Nephron (organoid): ENCODE data around the gene GAMT.

Source experiments
- H3K27ac Mint-ChIP-seq, 3 experiments: 2 replicates each; pipeline ENCODE4 v1.8.0; 2020; ENCODE audit warnings: mixed read lengths in 3 of 3, mild to moderate bottlenecking in 2 of 3, moderate library complexity in 1 of 3
- H3K27me3 Mint-ChIP-seq: 2 replicates; pipeline ENCODE4 v1.8.0; 2021; ENCODE audit warnings: low read depth, mild to moderate bottlenecking, moderate library complexity, mixed read lengths
- H3K36me3 Mint-ChIP-seq: 2 replicates; pipeline ENCODE4 v1.8.0; 2020; ENCODE audit warnings: low read depth, mixed read lengths
- H3K4me1 Mint-ChIP-seq: 2 replicates; pipeline ENCODE4 v1.8.0; 2020; ENCODE audit warnings: mixed read lengths
- H3K4me3 Mint-ChIP-seq, 3 experiments: 2 replicates each; pipeline ENCODE4 v1.8.0; 2020; ENCODE audit warnings: mild to moderate bottlenecking in 3 of 3, mixed read lengths in 3 of 3, moderate library complexity in 2 of 3
- H3K9me3 Mint-ChIP-seq: 2 replicates; pipeline ENCODE4 v1.8.0; 2020; ENCODE audit warnings: mixed read lengths
- TF ChIP-seq, protein P1 (sequence below), 3 experiments: fragments of 200-600 bp; sonication (generic); IDR thresholded peaks; one replicate each; pipeline ENCODE4 v1.5.0; 2021; ENCODE audit warnings: antibody characterized with exemption in 3 of 3; ENCODE audit not compliant: unreplicated experiment in 3 of 3

GAMT gene

GRCh38 chr19:1357531-1358109 is 43.7 kb downstream of the GAMT start:
- peaks cover 71% of the 10 kb centered on the region for H3K4me1 Mint-ChIP-seq
- H3K9me3 Mint-ChIP-seq = no peaks in the 10 kb centered on the region
- H3K4me3 Mint-ChIP-seq = peak overlapping the region; percentile 53 to 97 (median 60)
- H3K36me3 Mint-ChIP-seq = peaks cover 56% of the 10 kb centered on the region
- no peaks in the 10 kb centered on the region for H3K27me3 Mint-ChIP-seq
- H3K27ac Mint-ChIP-seq = peak overlapping the region; percentile 30 to 93 (median 88)
- TF ChIP-seq, protein P1, sequence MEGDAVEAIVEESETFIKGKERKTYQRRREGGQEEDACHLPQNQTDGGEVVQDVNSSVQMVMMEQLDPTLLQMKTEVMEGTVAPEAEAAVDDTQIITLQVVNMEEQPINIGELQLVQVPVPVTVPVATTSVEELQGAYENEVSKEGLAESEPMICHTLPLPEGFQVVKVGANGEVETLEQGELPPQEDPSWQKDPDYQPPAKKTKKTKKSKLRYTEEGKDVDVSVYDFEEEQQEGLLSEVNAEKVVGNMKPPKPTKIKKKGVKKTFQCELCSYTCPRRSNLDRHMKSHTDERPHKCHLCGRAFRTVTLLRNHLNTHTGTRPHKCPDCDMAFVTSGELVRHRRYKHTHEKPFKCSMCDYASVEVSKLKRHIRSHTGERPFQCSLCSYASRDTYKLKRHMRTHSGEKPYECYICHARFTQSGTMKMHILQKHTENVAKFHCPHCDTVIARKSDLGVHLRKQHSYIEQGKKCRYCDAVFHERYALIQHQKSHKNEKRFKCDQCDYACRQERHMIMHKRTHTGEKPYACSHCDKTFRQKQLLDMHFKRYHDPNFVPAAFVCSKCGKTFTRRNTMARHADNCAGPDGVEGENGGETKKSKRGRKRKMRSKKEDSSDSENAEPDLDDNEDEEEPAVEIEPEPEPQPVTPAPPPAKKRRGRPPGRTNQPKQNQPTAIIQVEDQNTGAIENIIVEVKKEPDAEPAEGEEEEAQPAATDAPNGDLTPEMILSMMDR (IDR thresholded peaks at IDR 0.05; ENCODE audit: unreplicated experiment in 3 of 3) = no peak

GRCh38 chr19:1356508-1356865 is 44.9 kb downstream of the GAMT start:
- peak overlapping the region; percentile 94 to 97 (median 95) for H3K4me3 Mint-ChIP-seq
- H3K4me1 Mint-ChIP-seq = peaks cover 63% of the 10 kb centered on the region
- peak overlapping the region; percentile 88 to 96 (median 95) for H3K27ac Mint-ChIP-seq
- no peaks in the 10 kb centered on the region for H3K27me3 Mint-ChIP-seq
- no peaks in the 10 kb centered on the region for H3K9me3 Mint-ChIP-seq
- TF ChIP-seq, protein P1 (IDR thresholded peaks at IDR 0.05; ENCODE audit: unreplicated experiment in 3 of 3) = no peak
- H3K36me3 Mint-ChIP-seq = peaks cover 44% of the 10 kb centered on the region

DNA sequence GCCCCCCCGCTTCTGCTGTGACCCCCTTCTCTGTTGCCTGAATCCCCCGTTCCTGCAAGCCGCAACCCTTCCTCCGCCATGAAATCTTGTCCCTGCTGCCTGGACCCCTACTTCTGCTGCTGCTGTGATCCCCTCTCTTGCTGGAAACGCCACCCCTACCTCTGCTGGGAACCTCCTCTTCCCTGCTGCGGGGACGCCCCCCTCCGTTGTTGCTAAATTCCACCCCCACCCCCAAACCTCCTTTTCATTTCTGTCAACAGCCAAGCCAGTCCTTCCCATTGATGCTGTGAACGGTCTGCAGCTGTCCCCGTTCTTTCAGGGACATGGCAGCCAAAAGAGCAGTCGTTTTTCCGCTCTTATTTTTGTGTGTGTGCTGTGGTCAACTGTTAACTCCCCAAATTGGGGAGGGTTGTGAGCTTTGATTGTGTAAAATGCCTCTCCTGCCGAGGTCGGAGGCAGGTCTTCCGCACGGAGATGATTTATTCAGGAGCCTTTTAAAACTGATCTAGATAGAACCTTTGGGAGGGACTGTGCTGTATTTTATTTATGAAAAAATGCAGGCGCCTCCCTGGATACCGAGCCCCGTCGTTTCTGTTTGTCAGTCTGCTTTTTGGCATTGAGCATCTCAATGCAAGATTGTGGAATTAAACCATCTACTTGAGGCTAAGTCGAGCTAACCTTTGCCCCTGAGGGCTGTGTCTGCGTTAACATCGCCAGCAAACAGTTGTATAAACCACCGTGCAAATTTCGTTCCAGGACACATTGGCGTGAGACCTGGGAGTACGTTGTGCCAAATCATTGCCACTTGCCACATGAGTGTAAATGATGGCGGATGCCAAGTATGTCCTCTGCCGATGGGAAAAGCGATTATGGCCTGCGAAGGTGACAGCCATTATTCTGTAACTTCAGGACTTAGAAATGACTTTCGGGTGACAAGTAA is 45.5 kb downstream of the GAMT start:
- Mint-ChIP-seq H3K4me1 (peaks cover 59% of the 10 kb centered on the region), H3K4me3 (peak overlapping the region; percentile 94 to 97 (median 95)), H3K27me3 (peaks cover 2% of the 10 kb centered on the region), H3K36me3 (peaks cover 38% of the 10 kb centered on the region), H3K9me3 (no peaks in the 10 kb centered on the region), H3K27ac (peak overlapping the region; percentile 88 to 96 (median 95))
- TF ChIP-seq, protein P1 (IDR thresholded peaks at IDR 0.05; ENCODE audit: unreplicated experiment in 3 of 3) = no peak

- TF ChIP-seq, protein P1 (IDR thresholded peaks at IDR 0.05; ENCODE audit: unreplicated experiment in 3 of 3) = no peak
- Mint-ChIP-seq H3K27ac (peak overlapping the region; percentile 88 to 96 (median 95)), H3K36me3 (peaks cover 32% of the 10 kb centered on the region), H3K9me3 (no peaks in the 10 kb centered on the region), H3K27me3 (peaks cover 5% of the 10 kb centered on the region), H3K4me3 (peak overlapping the region; percentile 94 to 97 (median 95)), H3K4me1 (peaks cover 51% of the 10 kb centered on the region)
These were observed 46.3 kb downstream of the GAMT start for GRCh38 chr19:1354970-1355567.

GRCh38 chr19:1353144-1353543 is 48.2 kb downstream of the GAMT start:
- H3K27ac Mint-ChIP-seq = no peak overlapping the region
- TF ChIP-seq, protein P1 (IDR thresholded peaks at IDR 0.05; ENCODE audit: unreplicated experiment in 3 of 3) = no peak
- H3K4me3 Mint-ChIP-seq = peak overlapping the region; percentile 50 to 59 (median 56)

More at GRCh38 chr19:1353144-1353543, 48.2 kb downstream of the GAMT start:
- H3K36me3 Mint-ChIP-seq = peaks cover 13% of the 10 kb centered on the region
- H3K9me3 Mint-ChIP-seq = no peaks in the 10 kb centered on the region
- peaks cover 5% of the 10 kb centered on the region for H3K27me3 Mint-ChIP-seq
- H3K4me1 Mint-ChIP-seq = peaks cover 32% of the 10 kb centered on the region
